ENCODE measurements around the gene C1orf198.
"Not testable (repeated sequence)": the region's sequence is repeated elsewhere in the genome, so short reads cannot be mapped to it uniquely, and the experiment has no call there.

Gene C1orf198

DNA sequence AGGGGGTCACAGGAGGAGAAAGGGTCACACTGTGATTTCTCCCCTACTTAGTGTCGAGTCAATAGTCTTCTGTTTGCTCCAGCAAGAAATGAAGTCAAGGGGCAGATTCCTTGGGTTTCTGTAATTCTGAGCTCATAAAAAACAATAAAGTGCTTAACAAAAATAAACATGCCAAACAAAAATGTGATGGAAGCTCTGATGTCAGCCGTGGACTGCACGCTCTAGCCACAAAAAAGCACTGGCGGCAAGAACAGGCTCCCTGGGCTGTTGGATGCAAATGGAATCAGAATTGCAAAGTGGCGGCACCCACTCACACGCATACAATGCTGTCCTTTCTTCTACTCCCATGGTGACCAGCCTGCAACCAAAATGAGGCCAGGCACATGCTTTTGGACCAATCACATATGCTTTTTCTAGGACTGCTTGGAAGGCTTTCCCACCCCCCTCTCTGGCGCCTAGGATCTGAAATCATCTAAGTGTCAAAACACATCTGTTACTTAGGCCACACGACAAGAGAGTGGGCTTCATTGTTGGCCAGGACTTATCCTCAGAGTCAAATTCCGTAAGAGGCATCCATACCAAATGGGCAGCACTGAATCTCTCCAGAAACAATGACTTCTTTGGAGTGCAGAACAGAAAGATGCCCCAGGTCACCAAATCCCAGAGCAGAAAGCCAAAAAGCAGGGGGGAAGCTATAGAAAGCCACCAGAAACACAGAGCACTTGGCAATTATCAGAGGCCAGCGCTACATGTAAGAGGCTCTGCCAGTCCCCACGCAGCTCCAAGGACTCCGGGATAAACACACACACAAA, 9.2 kb downstream of the C1orf198 start:
- no peak for DNase-seq

DNA sequence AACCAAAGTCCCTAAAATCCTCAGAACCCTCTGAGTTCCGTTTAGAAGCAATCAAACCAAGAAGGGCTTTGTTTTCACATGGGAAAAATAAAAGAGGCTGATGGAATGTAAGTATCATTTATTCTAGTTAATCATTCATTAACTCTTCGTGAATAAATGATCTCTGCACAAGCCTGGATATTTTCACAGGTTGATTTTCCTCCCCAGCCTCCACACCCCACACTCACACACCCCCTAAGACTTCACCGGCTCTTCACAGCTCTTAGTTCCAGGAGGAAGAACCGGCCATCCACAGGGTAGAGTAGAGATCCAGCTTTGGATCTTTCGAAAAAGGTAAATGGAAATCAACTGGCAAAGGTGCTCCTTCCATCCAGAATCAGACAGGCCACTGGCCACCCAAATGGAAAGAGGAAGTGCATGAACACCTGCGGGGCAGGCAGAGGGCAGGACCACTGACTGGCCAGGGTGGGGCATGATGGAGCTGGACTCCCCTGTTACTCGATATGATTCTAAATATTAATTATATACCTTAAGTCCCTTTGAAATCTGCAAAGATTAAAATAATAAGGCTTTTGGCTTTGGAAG, 10.0 kb downstream of the C1orf198 start:
- no peak for DNase-seq

DNA sequence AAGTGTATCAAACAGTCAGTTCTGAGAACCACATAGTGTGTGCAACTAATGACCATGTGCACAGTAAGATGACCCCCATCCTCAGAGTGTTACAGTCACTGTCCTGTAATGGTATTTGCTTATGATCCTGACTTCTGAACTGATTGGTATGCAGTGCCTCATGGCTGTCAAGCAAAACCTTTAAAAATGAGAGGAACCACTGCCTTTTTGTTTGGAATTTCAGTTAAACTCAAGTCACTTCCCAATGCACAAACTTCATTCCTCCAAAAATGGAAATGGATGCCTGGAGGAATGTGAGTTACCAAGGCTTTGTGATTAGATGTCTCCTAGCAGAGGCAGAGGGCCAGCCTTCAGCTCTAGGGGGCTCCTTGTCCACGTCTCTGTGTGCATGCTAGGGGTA, 10.5 kb downstream of the C1orf198 start:
- no peak for DNase-seq

DNA sequence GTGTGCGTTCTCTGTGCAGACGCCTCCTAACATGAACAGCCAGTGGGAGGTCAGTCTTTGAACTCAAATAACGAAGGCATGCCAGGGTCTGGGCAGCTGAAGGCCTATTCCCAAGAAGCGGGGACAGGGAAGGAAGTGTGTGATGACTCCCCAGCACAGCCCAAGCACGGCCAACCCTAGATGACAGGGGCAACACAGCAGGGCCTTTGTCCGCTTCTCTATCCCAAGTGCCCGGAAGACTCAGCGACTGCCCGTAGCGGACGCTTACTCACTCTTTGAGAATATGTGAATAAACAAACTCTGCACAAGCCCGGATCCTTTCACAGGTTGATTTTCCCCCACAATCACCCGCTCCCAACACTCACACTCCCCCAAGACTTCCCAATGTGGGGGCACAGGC, 11.2 kb downstream of the C1orf198 start:
- DNase-seq = no peak

DNA sequence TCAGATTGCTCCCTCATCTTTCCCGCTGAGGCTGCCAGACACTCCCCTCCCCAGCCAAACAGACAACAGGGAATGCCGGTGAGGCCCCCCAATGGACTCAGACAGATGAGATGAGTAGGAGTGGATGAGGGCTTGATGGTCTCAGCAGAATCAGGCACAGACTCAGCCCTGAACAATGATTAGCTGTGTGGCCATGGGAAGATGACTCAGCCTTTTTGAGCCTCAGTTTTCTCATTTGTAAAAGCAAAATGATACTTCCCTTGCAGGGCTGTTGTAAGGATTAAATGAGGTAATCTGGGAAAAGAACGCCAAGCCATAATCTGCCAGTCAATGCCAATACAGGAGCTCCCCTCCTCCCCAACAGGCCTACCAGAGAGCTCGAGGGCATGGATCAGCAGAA, 12.4 kb downstream of the C1orf198 start:
- no peak for DNase-seq

DNA sequence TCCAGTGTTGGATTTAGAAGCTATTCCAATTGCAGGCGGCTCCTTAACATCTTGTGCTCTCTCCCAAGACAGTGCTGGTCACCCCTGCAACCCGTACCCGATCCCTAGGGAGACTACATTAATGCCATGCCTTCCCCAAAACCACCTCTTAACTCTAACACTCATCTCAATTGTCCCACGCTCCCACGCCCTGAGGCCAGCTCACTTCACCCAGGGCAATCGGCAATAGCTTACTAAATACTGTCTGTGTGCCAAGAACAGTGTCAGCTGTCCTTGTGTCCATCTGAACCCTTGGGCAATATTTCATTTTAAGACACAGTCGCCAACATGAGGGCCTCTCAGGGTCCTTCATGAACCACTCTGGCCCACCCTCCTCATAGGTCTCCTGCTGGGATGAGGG, 13.9 kb downstream of the C1orf198 start:
- no peak for DNase-seq

DNA sequence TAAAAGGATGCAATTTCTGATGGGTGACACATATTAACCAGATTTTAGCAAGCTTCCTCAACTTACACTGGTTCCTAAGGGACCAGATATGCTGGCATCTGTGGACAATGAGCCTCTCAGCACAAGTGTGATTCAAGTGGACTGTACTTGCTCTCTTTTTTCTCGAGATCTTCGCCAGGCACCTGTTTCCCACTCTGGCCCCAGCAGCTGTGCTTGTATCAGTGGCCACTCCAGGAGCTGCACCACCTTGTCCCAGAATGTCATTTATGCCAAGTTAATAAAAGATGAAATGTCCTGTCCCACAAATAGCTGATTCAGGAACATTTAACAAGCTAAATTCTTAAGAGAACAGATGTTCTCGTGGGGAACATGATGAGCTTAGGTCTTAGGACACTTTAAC, 14.6 kb downstream of the C1orf198 start:
- DNase-seq = no peak

DNA sequence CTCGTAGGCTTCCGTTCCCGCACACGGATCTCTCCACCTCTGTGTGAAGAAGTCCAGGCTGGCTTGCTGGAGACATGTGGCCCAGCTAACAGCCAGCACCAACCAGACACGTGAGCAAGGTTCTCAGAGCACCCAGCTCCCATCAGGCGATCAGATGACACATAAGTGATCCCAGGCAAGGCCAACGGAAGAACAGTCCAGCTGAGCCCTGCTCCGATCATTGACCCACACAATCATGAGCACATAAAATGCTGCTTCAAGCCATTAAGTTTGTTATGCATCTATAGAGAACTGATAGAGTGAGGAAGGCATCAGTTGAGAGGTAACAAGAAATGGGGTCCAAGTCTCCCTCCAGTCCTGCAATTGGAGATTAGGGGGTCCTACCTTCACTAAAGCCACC, 15.4 kb downstream of the C1orf198 start:
- no peak for DNase-seq

DNA sequence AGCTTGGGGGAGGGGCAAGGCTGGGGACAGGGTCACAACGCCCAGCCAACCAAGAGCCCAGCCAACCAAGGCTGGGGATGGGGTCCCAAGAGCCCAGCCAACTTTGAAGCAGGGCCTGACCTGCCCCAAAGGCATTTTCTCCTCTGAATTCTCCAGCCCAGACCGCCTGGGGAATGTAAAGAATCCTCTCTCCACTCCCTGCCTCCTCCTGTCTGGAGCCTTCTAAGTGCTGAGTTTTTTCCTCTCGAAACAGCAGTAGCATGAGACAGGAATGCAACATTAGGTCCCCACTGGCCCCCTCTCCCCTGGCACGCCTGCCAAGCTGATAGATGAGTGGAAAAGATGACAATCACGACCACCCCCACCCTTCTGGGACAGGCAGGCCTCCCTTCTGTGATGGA, 17.0 kb downstream of the C1orf198 start:
- no peak for DNase-seq

DNA sequence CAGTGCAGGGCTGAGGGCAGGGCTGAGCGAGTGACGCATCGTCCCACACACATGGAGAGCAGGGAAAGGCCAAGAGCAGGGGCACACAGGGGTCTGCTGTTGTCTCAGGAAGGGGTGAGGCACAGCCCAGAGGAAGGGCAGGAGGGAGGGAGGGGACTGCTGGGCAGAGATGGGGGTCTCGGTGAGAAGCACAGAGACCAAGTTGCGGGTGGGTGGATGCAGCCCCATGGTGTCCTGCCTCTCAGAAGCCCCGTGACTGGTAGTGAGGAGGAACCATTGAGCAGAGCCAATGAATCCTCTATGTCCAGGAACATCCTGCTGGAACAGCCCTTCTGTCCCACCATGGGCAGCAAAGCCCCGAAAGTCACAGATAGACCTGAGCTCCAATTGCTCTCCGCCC, 17.8 kb downstream of the C1orf198 start:
- DNase-seq = no peak

DNA sequence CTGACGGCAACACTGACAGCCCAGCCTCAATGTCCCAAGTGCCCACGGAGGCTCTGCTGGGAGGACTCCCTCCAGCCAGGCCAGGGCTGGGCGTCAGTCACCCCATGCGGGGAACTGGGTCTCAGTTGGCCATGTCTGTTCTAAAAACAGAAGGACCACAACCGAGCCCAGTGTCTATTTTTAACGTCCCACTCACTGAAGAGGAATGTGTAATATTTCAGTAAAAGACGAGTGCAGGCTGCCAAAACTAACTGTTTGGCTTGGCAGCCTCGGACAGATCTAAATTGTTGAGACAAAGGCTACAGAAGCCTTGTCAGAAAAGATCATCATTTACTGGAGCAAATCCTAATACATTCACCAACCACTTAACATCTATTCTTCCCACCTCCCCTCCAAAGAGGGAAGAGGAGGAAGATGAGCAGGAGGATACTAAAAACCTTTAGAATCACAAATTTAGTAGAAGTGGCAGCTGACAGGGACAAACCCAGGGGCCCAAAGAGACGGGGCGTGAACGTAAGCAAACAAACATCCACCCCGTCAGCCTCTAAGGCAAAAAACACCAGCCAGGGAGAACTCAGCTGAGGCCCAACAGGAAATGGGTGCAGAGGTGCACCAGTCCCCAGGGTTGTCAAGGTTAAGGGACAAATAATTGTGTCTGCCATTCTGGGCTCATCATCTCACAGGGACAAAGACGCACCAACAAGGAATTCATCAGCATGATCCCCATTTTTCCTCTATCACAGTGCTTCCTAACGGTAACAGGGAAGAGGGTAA, 18.7 kb downstream of the C1orf198 start:
- no peak for DNase-seq

DNA sequence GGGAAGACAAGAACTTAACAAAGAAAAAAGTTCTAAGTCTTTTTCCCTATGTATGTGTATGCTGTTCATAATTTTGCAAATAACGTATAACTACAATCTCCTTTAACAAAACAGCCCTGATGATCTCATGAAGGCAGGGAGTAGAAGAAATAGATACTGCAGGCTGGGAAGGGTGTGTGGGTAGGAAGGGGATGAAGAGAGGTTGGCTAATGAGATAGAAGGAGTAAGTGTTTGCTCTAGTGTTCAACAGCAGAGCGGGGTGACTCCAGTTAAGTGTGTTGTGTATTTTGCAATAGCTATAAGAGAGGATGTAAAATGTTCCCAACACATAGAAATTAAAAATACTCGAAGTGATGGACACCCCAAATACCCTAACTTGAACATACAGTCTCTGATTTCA, 20.1 kb downstream of the C1orf198 start:
- no peak for DNase-seq

DNA sequence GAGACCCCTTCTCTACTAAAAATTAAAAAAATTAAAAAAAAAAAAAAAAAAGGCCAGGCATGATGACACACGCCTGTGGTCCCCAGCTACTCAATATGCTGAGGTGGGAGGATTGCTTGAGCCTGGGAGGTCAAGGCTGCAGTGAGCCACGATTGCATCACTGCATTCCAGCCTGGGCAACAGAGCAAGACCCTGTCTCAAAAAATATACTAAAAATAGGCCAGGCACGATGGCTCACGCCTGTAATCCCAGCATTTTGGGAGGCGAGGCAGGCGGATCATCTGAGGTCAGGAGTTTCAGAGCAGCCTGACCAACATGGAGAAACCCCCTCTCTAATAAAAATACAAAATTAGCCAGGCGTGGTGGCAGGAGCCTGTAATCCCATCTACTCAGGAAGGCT, 23.1 kb downstream of the C1orf198 start:
- not testable (repeated sequence) for DNase-seq

DNA sequence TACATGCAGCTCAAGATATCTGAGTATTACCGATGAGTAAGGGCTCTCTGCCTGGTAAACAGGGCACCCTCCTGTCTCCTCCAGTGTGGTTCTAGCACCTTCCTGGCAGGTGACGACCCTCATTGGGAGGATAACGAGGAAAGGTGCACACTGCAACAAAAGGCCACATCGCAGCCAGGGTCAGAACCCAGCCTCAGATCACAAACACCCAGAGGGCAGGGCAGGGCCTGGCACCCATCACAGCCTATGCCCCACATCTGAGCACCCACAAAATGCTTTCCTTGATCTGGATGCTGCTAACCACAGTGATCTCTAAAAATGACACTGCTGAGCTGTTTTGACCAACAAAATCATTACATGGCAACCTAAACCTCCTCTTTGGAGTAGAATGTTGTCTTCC, 23.8 kb downstream of the C1orf198 start:
- no peak for DNase-seq

DNA sequence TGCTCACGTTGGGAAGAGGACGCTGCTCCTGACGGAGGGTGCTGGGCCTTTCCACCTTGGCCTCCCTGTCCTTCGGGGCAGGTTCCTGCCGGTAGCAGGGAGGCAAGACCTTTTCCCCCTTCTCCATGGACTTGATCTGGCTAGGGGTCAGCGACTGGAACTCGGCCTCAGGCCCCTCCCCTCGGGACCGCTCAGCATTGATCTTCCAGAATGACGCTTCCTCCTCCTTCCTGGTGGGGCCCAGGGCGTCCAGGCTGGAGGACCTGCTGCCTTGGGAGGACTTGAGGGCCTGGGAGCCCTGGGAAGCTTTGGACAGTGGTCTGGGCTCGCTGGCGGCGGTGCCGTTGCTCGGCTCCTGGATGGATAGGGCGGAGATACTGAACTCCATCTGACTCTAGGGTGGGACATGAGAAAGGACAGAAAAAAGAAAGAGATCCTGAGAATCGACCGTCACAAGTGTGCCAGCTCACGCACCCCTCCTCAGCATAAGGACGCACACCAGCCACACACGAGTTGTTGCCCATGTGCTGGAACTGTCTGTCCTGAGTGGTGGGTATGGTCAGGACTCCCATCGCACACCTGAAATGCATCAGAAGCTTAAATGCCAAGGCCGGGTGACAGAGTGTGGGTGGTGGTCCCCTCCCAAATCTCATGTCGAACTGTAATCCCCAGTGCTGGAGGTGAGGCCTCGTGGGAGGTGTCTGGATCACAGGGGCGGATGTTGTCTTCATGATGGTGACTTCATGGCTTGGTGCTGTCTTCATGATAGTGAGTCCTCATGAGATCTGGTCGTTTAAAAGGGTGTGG, 24.6 kb downstream of the C1orf198 start:
- no peak for DNase-seq

DNA sequence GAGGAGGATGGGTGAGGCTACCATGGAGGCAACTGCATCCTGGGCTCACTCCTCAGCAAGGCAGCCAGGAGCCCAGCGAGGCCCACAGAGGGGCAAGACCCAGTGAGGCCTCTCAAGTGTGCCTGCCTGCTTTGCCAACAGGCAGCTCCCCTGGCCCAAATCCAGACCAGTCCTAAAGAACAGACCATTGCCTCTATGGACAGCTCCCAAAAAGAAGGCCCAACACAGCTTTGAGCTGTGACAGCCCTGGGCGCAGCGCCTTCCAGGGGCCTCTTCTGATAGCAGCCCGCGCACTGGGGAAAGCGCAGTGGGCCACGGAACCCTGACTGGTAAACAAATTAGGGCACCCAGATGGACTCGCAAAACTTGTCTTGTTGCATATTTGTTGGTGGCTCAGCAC, 25.5 kb downstream of the C1orf198 start:
- no peak for DNase-seq

DNA sequence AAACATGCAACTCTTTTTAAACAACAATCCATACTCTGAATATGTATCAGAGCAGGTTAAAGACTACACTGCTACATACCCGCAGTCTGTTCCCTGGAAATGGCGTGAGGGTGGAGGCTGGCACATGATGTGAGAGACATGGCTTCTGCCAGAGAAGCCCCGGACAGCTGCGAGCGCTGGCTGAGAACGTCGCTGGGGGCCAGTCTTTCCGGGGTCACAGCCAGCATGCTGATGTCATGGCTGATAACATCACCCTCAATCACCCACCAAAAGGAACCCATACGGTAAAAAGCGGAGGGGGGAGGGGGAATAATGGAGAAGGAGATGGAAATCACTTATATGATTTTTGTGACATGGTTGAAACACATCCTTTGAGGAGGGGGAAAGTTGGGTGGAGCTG, 29.1 kb downstream of the C1orf198 start:
- DNase-seq = no peak

DNA sequence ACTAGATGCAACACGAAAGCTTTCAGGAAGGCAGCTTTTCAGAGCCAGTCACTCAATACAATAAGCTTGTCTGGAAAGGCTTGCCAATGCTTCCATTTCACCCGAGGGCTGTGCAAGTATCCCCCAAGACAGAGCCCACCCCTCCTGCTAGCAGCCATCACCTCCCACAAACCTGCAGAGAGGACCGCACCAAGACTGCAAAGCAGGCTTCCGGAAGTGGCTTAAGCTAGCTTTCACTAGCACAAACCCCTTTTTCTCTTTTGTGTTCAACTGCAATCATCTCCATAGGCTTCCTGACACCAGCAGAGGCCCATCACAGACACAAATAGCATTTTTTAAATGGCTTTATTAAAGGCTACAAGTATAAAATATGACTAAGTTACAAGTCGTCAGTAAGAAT, 31.5 kb downstream of the C1orf198 start:
- no peak for DNase-seq

DNA sequence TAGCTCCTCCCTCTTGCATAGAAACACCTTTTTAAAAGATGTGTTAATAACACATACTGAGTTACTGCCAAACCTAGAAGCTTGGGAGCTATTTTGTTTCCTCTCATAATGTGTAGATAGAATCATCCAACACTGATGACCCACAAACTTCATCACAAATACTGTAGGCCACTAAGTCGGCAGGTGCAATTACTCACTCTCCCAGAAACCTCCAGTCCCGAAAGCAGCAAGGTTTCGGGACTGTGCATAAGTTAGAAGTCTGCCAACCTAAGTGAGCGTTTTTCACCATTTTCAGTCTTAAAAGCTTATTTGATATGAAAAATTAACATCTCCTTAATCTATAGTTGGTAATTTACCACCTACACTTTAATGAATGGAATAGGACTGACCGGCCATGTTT, 32.0 kb downstream of the C1orf198 start:
- DNase-seq = no peak

DNA sequence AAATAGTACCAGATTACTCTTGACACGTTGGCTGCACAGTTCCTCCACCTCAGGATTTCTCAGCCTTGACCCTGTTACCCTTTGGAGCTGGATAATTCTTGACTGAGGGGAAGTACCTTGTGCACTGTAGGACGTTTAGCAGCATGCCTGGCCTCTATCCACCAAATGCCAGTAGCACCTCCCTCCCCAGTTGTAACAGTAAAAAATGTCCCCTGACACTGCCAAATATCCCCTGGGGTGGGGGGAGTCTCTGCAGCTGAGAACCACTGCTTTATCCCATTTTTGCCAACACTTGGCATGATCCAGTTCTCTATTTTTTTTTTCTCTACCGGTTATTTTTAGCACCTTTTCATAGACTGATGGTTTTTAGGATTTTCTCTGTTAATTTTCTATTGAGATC, 34.0 kb downstream of the C1orf198 start:
- DNase-seq = no peak

DNA sequence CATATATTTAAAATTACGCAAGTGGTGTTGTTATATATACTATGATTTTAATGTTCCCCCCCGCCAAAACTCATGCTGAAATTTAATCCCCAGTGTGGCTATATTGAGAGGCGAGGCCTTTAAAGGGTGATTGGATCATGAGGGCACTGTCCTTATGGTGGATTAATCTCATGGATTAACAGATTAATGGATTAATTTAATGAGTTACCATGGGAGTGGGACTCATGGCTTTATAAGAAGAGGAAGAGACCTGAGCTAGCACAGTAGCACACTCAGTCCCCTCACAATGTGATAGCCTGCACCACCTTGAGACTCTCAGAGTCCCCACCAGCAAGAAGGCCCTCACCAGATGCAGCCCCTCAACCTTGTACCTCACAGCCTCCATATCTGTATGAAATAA, 34.8 kb downstream of the C1orf198 start:
- DNase-seq = no peak

DNA sequence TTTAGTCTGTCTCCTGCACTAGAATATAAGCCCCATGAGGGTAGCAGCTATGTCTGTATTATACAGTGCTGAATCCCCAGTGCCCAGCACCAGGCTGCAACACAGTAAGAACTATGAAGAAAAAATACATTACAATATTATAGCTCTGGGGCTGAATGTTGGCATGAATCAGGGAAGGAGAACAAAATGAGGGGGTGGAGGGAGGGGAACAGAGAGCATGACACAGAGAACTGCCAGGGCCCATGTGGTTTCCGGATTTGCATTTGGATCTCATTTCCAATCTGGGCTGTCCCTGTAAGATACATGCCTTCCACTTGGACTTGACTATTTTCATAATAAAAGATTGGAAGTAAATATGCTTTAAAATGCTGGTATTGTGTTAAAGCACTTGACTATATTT, 35.8 kb downstream of the C1orf198 start:
- no peak for DNase-seq

DNA sequence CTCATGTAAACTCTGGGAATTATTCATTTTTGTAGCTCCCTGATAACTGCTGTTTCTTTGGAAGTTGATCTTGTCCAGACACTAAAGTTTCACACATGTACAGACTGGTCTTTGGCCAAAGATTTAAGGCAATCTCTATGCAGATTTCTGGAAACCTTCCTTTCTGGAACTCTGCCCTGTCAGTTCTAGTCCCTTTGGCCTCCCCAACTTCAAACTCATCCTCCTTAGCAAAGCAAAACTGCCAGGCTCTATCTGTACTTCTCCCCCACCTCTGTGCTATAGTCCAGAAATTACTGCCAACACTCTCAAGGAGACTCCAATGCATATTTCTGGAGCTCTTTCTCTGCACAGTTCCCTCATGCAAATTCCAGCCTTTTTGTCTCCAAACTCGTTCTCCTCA, 36.5 kb downstream of the C1orf198 start:
- DNase-seq = no peak

Measured in T-helper 9 cell (primary cell).